GM23338 (cell line): ENCODE results near the gene COL4A1.

ENCODE experiments used
- CREB1 ChIP-seq: fragments of 250-450 bp; sonication (Bioruptor Pico); IDR thresholded peaks from 2 replicates; pipeline ENCODE4 v1.5.0; 2020; ENCODE audit warnings: low read depth, mild to moderate bottlenecking, moderate library complexity
- EZH2 ChIP-seq: fragments of 200-600 bp; sonication (generic); IDR thresholded peaks from one replicate; pipeline ENCODE4 v1.8.0; 2017; ENCODE audit warnings: antibody characterized with exemption, mild to moderate bottlenecking, low read depth; ENCODE audit not compliant: unreplicated experiment
- POLR2AphosphoS5 ChIP-seq: IDR thresholded peaks from 2 replicates; pipeline ENCODE4 v1.6.1; 2016; ENCODE audit warnings: antibody characterized with exemption, low read depth
- ZNF462 ChIP-seq: fragments of 250-450 bp; sonication (Bioruptor Pico); IDR thresholded peaks from 2 replicates; pipeline ENCODE4 v1.5.0; 2020; ENCODE audit warnings: mild to moderate bottlenecking, moderate library complexity
- TF ChIP-seq, protein P1 (sequence below), 2 experiments: fragments of 200-600 bp in 1 of 2; sonication (generic) in 1 of 2; conservative IDR thresholded peaks; 2 replicates each; pipeline versions ENCODE4 v1.5.1 to v1.6.1; 2016 to 2017; ENCODE audit warnings: antibody characterized with exemption in 2 of 2, low read depth in 2 of 2, mild to moderate bottlenecking in 2 of 2, moderate library complexity in 1 of 2
- TF ChIP-seq, protein P2 (sequence below): IDR thresholded peaks from one replicate; pipeline ENCODE4 v1.6.1; 2018; ENCODE audit warnings: antibody characterized with exemption; ENCODE audit not compliant: unreplicated experiment

DNA sequence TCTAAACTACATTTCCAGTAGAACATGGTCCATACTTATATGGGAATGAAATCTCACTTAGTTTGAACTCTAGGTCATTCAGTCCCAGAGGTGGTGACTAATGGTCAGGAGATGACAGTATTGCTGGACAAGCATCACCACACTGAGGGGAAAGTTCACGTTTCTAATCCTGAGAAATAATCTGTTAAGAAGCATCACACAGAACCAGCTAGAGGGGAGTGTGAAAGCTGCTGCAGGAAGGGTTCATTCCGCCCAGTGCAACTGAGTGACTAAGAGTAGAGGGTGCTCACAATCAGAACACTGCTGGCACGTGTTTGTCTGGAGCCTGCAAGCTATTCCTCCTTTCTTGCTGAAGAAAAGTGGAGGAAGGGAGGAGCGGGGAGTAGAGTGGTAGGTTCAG lies 2.7 kb downstream of the COL4A1 start:
- TF ChIP-seq EZH2: no peak
- TF ChIP-seq, protein P1, sequence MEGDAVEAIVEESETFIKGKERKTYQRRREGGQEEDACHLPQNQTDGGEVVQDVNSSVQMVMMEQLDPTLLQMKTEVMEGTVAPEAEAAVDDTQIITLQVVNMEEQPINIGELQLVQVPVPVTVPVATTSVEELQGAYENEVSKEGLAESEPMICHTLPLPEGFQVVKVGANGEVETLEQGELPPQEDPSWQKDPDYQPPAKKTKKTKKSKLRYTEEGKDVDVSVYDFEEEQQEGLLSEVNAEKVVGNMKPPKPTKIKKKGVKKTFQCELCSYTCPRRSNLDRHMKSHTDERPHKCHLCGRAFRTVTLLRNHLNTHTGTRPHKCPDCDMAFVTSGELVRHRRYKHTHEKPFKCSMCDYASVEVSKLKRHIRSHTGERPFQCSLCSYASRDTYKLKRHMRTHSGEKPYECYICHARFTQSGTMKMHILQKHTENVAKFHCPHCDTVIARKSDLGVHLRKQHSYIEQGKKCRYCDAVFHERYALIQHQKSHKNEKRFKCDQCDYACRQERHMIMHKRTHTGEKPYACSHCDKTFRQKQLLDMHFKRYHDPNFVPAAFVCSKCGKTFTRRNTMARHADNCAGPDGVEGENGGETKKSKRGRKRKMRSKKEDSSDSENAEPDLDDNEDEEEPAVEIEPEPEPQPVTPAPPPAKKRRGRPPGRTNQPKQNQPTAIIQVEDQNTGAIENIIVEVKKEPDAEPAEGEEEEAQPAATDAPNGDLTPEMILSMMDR (conservative IDR thresholded peaks at IDR 0.05; ENCODE audit: low read depth in 2 of 2): no peak
- no peak for TF ChIP-seq CREB1 (CRISPR knock-in tag)
- TF ChIP-seq, protein P2, sequence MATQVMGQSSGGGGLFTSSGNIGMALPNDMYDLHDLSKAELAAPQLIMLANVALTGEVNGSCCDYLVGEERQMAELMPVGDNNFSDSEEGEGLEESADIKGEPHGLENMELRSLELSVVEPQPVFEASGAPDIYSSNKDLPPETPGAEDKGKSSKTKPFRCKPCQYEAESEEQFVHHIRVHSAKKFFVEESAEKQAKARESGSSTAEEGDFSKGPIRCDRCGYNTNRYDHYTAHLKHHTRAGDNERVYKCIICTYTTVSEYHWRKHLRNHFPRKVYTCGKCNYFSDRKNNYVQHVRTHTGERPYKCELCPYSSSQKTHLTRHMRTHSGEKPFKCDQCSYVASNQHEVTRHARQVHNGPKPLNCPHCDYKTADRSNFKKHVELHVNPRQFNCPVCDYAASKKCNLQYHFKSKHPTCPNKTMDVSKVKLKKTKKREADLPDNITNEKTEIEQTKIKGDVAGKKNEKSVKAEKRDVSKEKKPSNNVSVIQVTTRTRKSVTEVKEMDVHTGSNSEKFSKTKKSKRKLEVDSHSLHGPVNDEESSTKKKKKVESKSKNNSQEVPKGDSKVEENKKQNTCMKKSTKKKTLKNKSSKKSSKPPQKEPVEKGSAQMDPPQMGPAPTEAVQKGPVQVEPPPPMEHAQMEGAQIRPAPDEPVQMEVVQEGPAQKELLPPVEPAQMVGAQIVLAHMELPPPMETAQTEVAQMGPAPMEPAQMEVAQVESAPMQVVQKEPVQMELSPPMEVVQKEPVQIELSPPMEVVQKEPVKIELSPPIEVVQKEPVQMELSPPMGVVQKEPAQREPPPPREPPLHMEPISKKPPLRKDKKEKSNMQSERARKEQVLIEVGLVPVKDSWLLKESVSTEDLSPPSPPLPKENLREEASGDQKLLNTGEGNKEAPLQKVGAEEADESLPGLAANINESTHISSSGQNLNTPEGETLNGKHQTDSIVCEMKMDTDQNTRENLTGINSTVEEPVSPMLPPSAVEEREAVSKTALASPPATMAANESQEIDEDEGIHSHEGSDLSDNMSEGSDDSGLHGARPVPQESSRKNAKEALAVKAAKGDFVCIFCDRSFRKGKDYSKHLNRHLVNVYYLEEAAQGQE: no peak
- no peak for TF ChIP-seq POLR2AphosphoS5
- TF ChIP-seq ZNF462 (CRISPR knock-in tag): no peak
